Stimulated activated effector memory CD8-positive, alpha-beta T cell treated with anti-CD3 and anti-CD28 coated beads, Interleukin-12 subunit alpha, Interleukin-12 subunit beta, amount 100 ng/mL, for 72 hours (primary cell): Measurements from ENCODE around the gene MAPK1.
A peak's percentile ranks its signal among the peaks of the same experiment; 100 is the strongest.
"Not testable (repeated sequence)": the region's sequence is repeated elsewhere in the genome, so short reads cannot be mapped to it uniquely, and the experiment has no call there.

Experiments used
- ATAC-seq: fragments of 150-1000 bp; cut with Tn5 transposase; 2 replicates; pipeline ENCODE4 v1.10.0; 2021
- DNase-seq, 2 donors: peaks; one replicate each; pipeline ENCODE4 v3.0.0; 2021 to 2022; ENCODE audit warnings: low spot score in 2 of 2
- H3K27ac Mint-ChIP-seq: one replicate; pipeline ENCODE4 v1.8.0; 2022; ENCODE audit warnings: mild to moderate bottlenecking, mixed read lengths
- H3K36me3 Mint-ChIP-seq: one replicate; pipeline ENCODE4 v1.8.0; 2022; ENCODE audit warnings: mild to moderate bottlenecking, mixed read lengths
- H3K4me1 Mint-ChIP-seq: one replicate; pipeline ENCODE4 v1.8.0; 2022; ENCODE audit warnings: mixed read lengths
- H3K4me3 Mint-ChIP-seq: one replicate; pipeline ENCODE4 v1.8.0; 2022; ENCODE audit warnings: mild to moderate bottlenecking, mixed read lengths
- H3K9me3 Mint-ChIP-seq: one replicate; pipeline ENCODE4 v1.8.0; 2022; ENCODE audit warnings: mixed read lengths

MAPK1 gene

DNA sequence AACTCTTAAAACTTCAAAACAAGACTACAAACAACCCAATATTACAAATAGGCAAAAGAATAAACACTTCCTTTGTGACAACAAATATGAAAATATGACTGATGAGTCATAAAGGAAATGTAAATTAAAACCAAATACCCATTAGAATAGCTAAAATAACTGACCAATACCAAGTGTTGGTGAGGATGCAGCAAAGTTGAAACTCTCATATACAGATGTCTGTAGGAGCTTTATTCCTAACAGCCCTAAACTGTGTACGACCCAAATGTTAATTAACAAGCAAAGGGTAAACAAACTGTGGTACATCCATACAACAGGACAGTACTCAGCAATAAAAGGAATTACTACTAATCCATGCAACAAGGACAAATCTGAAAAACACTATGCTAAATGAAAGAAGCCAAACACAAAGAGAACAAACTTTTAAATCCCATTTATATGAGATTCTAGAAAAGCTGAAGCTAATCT is 43.0 kb downstream of the MAPK1 start:
- ATAC-seq, result no peak
- Mint-ChIP-seq H3K4me1 (peaks cover 59% of the 10 kb centered on the region), H3K36me3 (peaks cover 4% of the 10 kb centered on the region), H3K27ac (no peak overlapping the region), H3K9me3 (no peaks in the 10 kb centered on the region), H3K4me3 (no peak overlapping the region)
- no peak for DNase-seq

DNA sequence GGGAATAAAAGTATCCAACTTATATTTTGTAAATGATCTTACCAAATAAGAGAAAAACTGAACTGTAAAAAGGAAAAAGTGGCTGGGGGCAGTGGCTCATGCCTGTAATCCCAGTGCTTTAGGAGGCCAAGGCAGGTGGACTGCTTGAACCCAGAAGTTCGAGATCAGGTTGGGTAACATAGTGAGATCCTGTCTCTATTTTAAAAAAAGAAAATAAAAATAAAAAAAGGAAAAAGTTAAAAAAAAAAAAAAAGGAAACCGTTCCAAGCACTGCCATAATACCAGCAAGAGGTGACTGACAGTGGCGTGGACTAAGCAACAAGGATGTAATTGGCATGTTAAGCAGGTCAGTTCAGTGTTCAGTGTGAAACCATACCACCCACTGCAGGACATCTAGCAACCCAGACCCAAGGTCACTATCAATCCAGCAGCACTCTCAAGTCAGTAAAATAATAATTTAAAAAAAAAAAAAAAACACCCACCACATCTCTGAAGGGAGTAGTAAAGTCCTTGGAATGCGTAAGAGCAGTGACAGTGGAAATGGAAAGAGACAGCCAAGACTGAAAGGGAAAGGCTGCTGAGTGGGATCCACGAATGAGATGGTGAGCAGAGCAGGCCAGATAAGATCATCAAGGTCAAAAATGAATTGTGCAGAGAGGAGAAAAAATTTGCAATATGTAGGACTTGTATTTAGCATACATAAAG is 43.6 kb downstream of the MAPK1 start:
- DNase-seq, result no peak
- Mint-ChIP-seq H3K27ac (no peak overlapping the region), H3K4me3 (no peak overlapping the region), H3K4me1 (peaks cover 58% of the 10 kb centered on the region), H3K9me3 (no peaks in the 10 kb centered on the region), H3K36me3 (peaks cover 6% of the 10 kb centered on the region)
- no peak for ATAC-seq

DNA sequence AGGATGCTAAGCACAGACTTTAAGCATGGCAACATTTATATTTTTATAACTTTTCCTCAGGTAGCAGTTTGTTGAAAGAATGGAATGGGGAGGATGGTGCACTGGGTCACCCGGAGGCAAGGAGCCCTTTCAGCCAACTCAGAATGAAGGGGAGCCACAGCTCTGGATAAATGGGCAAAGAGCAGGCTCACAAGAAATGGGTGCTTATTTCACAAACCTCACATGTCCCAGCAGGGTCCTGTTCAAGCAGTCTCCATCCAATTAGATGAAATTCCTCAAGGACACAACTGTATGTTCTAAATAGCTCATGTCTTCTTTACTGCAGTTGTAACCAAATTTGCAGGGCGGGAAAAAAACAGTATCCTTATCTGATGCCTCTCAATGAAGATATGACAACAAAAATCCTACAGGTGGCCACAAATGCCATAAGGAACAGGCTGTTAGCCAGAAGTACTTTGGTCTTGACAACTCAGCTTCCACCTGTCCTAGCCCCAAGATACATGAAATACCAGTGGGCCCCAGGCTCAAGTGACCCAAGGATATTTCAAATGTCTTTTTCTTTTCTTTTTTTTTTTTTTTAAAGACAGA is 48.2 kb downstream of the MAPK1 start:
- no peak overlapping the region for H3K4me3 Mint-ChIP-seq
- peaks cover 26% of the 10 kb centered on the region for H3K36me3 Mint-ChIP-seq
- H3K9me3 Mint-ChIP-seq, result no peaks in the 10 kb centered on the region
- no peak overlapping the region for H3K27ac Mint-ChIP-seq
- ATAC-seq, result no peak
- DNase-seq, result no peak
- H3K4me1 Mint-ChIP-seq, result peaks cover 69% of the 10 kb centered on the region

DNA sequence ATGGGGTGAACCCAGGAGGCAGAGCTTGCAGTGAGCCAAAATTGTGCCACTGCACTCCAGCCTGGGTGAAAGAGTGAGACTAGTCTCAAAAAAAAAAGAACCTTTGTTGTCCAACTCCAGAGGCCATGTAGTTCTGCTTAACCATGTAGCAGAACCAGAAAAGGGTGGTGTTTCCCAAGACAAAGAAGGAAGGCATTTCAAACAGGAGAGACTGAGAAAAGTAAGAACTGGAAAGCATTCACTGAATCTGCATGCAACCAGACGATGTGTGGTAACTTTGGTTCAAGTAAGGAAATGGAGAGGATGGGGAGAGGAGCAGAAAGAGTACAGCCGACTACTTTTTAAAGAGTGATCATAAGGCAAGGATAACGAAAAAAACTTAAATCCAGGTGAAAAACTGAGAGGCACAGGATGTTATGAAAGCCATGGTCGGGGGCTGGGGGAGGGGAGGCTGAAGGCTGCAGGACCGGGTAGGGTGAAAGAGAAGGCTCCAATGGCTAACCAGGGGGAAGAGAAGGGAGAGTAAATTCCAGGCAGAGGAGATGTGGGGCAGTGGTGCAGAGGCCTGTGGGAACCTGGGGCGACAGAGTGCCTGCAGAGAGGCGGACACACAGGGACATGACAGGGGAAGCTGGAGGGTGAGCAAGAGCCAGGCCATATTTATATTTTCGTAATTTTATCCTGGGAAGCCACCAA is 48.8 kb downstream of the MAPK1 start:
- no peaks in the 10 kb centered on the region for H3K9me3 Mint-ChIP-seq
- no peak for ATAC-seq
- H3K36me3 Mint-ChIP-seq, result peaks cover 31% of the 10 kb centered on the region
- no peak overlapping the region for H3K4me3 Mint-ChIP-seq
- no peak for DNase-seq
- peaks cover 67% of the 10 kb centered on the region for H3K4me1 Mint-ChIP-seq
- peak overlapping the region; percentile 97 for H3K27ac Mint-ChIP-seq

DNA sequence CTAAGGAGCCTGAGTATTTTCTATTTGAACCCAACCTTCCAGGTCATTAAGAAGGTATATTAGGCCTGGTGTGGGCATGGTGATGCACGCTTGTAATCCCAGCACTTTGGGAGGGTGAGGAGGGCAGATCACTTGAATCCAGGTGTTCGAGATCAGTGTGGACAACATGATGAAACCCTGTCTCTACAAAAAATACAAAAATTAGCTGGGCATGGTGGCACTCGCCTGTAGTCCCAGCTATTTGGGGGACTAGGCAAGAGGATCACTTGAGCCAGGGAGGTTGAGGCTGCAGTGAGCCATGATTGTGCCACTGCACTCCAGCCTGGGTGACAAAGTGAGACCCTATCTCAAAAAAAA is 50.0 kb downstream of the MAPK1 start:
- not testable (repeated sequence) for ATAC-seq, DNase-seq, H3K9me3 Mint-ChIP-seq
- Mint-ChIP-seq H3K4me3 (peak overlapping the region; percentile 67), H3K36me3 (peaks cover 26% of the 10 kb centered on the region), H3K27ac (peak overlapping the region; percentile 97), H3K4me1 (peaks cover 70% of the 10 kb centered on the region)

DNA sequence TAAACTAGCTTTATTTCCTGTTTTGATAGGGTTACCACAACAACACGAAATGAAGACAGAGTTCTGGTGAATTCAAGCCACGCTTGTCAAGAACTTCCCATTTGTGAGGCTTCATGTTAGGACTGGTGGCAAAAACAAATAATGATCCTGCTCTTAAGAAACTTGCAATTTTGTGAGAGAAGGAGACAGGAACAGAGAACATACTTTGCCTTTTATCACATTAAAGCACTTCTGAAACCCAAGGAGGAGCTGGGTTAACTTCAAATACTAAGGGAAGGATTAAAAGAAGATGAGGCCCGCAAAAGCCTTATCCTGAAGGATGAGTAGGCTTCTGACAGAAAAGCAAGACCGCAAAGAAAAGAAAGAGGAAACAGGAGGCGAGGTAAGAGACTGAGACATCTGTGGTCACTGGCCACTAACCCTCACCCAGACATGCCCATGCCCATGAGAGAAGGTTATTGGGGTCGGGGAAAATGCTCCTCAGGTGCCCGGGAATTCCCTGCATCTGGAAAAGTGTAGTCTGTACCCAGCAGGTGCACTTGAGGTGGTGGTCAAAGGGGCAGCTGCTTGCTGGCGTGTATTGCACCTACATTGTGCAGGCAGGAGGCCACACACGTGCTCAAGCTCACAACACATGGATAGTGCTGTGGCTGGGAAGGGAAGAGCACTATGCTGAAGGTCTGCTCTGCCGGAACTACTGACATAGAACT is 50.5 kb downstream of the MAPK1 start:
- peaks cover 73% of the 10 kb centered on the region for H3K4me1 Mint-ChIP-seq
- no peaks in the 10 kb centered on the region for H3K9me3 Mint-ChIP-seq
- H3K36me3 Mint-ChIP-seq, result peaks cover 26% of the 10 kb centered on the region
- peak overlapping the region; percentile 97 for H3K27ac Mint-ChIP-seq
- DNase-seq (peak; percentile 10 to 64), ATAC-seq (peak; percentile 95)
- peak overlapping the region; percentile 67 for H3K4me3 Mint-ChIP-seq

DNA sequence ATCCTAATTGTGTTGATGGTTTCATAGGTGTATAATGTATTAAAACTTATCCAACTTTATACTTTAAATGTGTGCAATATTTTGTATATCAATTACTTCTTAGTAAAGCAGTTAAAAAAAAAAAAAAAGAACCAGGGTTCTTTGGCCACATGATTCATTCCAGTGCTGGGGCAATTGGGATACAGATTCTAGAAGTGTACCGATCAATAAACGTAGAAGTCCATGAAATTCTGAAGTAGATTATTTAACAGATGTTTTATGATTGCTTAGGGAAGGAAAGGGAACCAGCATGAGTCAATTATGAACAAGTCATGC is 51.0 kb downstream of the MAPK1 start:
- H3K36me3 Mint-ChIP-seq, result peaks cover 26% of the 10 kb centered on the region
- no peaks in the 10 kb centered on the region for H3K9me3 Mint-ChIP-seq
- H3K4me3 Mint-ChIP-seq, result peak overlapping the region; percentile 67
- no peak for ATAC-seq
- peaks cover 69% of the 10 kb centered on the region for H3K4me1 Mint-ChIP-seq
- peak overlapping the region; percentile 97 for H3K27ac Mint-ChIP-seq
- no peak for DNase-seq

DNA sequence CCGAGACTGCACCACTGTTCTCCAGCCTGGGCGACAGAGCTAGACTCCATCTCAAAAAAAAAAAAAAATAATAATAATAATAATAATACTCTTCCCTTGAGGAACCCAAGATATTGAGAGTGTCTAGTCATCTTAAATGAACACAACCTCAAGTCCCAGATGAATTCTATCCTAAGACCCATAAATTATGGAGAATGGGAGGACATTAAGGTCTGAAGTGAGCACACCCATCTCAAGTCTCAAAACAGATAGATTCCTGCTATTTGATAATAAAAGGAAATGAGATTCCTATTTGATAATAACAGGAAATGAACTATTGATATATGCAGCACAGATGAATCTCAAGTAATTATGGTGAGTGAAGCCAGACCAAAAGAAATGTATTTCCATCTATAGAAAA is 51.5 kb downstream of the MAPK1 start:
- DNase-seq, result no peak
- peak overlapping the region; percentile 67 for H3K4me3 Mint-ChIP-seq
- H3K36me3 Mint-ChIP-seq, result peaks cover 28% of the 10 kb centered on the region
- H3K27ac Mint-ChIP-seq, result peak overlapping the region; percentile 97
- peaks cover 67% of the 10 kb centered on the region for H3K4me1 Mint-ChIP-seq
- no peak for ATAC-seq
- H3K9me3 Mint-ChIP-seq, result no peaks in the 10 kb centered on the region

DNA sequence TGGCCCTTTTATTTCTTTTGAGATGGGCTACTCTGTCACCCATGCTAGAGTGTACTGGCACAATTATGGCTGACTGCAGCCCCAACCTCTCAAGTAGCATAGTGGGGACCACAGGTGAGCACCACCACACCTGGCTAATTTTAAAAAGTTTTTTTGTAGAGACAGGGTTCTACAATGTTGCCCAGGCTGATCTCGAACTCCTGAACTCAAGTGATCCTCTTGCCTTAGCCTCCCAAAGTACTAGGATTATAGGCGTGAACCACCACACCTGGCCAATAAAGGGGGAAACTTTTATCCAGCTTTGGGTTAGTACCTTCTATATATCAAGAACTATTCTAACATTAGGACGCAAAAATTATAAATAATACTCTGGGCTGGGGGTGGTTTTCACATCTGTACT is 52.1 kb downstream of the MAPK1 start:
- Mint-ChIP-seq H3K9me3 (no peaks in the 10 kb centered on the region), H3K36me3 (peaks cover 34% of the 10 kb centered on the region), H3K4me1 (peaks cover 65% of the 10 kb centered on the region), H3K4me3 (no peak overlapping the region), H3K27ac (peak overlapping the region; percentile 97)
- ATAC-seq, result no peak
- no peak for DNase-seq

DNA sequence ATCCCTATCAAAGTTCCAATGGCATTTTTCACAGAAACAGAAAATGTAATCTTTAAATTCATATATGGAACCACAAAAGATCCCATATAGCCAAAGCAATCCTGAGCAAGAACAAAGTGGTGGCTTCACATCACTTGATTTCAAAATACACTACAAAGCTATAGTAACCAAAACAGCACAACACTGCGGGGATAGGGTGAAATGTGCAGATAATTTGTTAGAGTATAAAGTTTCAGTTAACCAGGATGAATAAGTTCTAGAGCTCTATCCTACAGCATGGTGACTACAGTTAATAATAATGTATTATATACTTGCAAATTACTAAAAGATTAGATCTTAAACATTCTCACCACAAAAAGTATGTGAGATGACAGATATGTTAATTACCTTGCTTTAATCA is 55.5 kb downstream of the MAPK1 start:
- H3K4me3 Mint-ChIP-seq, result no peak overlapping the region
- peaks cover 54% of the 10 kb centered on the region for H3K4me1 Mint-ChIP-seq
- no peak for ATAC-seq

DNA sequence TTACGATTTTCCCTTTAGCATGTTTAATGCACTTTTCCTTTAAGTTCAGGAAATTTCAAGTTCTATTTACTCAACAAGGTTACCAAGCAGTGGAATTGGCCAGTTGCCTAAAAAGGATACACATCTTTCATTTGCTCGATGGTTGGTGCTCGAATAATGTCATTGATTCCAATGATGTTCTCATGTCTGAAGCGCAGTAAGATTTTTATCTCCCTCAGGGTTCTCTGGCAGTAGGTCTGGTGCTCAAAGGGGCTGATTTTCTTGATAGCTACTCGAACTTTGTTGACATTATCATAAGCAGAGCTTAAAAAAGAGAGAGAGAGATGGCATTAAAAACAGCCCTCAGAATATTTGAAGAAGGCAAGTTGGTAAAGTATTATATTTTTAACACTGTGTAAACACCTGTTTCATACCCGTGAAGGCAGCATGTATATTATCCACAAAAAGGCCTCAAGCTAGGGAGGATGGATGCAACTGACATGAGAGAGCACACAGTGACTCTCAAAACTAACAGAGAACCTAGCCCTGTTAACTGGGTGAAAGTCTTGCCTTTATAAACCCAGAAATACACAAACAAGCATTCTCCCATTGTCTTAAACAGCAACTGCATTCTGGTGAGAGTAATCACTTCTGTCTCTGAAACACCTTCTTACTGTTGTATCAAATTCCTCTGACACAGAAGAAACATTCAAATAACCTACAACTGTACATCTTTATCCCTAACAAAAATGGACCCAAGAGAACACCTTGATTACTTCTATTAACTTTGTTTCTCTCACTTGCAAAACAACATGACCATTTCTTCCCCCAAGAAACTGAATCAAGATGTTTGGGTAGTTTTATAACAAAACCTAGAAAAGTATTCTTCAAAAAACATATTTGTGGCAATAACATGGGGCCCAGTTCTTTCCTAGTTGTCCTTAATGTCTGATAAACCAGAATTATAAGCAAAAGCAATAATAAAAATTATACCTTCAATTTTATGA is 59.6 kb downstream of the MAPK1 start:
- DNase-seq (no peak), ATAC-seq (no peak)
- Mint-ChIP-seq H3K36me3 (peaks cover 58% of the 10 kb centered on the region), H3K9me3 (no peaks in the 10 kb centered on the region), H3K27ac (peak overlapping the region; percentile 54), H3K4me3 (no peak overlapping the region), H3K4me1 (peaks cover 27% of the 10 kb centered on the region)

More for the DNA sequence above, 55.5 kb downstream of the MAPK1 start:
- Mint-ChIP-seq H3K36me3 (peaks cover 33% of the 10 kb centered on the region), H3K27ac (no peak overlapping the region), H3K9me3 (no peaks in the 10 kb centered on the region)
- no peak for DNase-seq

DNA sequence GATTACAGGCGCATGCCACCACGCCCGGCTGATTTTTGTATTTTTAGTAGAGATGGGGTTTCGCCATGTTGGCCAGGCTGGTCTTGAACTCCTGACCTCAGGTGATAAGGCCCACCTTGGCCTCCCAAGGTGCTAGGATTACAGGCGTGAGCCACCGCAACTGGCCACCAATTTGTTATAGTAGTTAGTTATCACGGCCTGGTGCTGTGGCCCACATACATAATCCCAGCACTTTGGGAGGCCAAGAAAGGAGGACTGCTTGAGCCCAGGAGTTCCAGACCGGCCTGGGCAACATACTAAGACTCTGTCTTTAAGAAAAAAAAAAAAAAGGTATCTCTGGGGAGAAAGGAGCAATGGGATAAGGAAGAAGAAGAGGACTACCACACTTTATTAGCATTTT is 62.1 kb downstream of the MAPK1 start:
- ATAC-seq, H3K4me3 Mint-ChIP-seq, DNase-seq, H3K9me3 Mint-ChIP-seq: not testable (repeated sequence)
- Mint-ChIP-seq H3K36me3 (peaks cover 69% of the 10 kb centered on the region), H3K4me1 (peaks cover 33% of the 10 kb centered on the region), H3K27ac (peak overlapping the region; percentile 41)

DNA sequence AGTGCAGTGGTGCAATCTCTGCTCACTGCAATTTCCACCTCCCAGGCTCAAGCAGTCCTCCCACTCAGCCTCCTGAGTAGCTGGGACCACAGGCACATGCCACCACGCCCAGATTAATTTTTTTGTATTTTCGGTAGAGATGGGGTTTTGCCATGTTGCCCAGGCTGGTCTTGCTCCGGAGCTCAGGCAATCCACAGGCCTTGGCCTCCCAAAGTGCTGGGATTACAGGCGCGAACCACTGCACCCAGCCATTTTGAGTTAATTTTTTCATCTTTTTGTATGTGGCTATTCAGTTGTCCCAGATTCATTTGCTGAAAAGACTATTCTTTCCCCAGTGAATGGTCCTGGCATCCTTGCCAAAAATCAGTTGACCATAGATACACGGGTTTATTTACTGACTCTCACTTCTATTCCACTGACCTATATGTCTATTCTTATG is 63.6 kb downstream of the MAPK1 start:
- Mint-ChIP-seq H3K36me3 (peaks cover 76% of the 10 kb centered on the region), H3K4me1 (peaks cover 26% of the 10 kb centered on the region), H3K9me3 (no peaks in the 10 kb centered on the region), H3K4me3 (no peak overlapping the region), H3K27ac (peak overlapping the region; percentile 26)
- no peak for DNase-seq
- ATAC-seq, result no peak

DNA sequence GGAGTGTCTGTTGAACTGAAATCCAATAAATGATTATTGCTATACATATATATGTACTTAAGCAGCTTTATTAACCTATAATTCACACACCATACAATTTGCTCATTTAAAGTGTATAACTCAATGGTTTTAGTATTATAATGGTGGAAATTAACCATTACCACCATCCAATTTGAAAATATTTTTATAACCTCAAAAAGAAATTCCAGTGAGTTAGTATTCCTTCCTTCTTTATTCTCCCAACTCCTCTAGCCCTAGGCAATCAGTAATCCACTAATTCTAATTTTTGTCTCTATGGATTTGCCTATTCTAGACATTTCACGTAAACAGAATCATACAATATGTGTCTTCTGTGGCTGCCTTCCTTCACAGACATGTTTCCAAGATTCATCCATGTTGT is 64.8 kb downstream of the MAPK1 start:
- H3K4me1 Mint-ChIP-seq, result peaks cover 21% of the 10 kb centered on the region
- no peaks in the 10 kb centered on the region for H3K9me3 Mint-ChIP-seq
- no peak overlapping the region for H3K4me3 Mint-ChIP-seq
- no peak overlapping the region for H3K27ac Mint-ChIP-seq
- DNase-seq (no peak), ATAC-seq (no peak)
- peaks cover 88% of the 10 kb centered on the region for H3K36me3 Mint-ChIP-seq
